GM12874 (cell line): ENCODE data around the gene ENDOD1.

Experiments used
- TF ChIP-seq, protein P1 (sequence below): IDR thresholded peaks from 2 replicates; pipeline ENCODE4 v1.5.1; 2011; ENCODE audit warnings: low read depth, mild to moderate bottlenecking, control low read depth, low read length, moderate library complexity; ENCODE audit not compliant: insufficient read depth

ENDOD1 gene

DNA sequence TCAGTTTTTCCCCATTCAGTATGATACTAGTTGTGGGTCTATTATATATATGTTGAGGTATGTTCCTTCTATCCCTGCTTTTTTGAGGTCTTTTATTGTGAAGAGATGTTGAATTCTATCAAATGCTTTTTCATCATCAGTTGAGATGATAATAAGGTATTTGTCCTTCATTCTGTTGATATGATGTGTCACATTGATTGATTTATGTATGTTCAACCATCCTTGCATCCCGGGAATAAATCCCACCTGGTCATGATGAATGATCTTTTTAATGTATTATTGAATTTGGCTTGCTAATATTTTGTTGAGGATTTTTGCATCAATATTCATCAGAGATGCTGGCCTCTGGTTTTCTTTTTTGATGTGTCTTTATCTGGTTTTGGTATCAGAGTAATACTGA, 26.0 kb downstream of the ENDOD1 start:
- TF ChIP-seq, protein P1, sequence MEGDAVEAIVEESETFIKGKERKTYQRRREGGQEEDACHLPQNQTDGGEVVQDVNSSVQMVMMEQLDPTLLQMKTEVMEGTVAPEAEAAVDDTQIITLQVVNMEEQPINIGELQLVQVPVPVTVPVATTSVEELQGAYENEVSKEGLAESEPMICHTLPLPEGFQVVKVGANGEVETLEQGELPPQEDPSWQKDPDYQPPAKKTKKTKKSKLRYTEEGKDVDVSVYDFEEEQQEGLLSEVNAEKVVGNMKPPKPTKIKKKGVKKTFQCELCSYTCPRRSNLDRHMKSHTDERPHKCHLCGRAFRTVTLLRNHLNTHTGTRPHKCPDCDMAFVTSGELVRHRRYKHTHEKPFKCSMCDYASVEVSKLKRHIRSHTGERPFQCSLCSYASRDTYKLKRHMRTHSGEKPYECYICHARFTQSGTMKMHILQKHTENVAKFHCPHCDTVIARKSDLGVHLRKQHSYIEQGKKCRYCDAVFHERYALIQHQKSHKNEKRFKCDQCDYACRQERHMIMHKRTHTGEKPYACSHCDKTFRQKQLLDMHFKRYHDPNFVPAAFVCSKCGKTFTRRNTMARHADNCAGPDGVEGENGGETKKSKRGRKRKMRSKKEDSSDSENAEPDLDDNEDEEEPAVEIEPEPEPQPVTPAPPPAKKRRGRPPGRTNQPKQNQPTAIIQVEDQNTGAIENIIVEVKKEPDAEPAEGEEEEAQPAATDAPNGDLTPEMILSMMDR, result no peak

DNA sequence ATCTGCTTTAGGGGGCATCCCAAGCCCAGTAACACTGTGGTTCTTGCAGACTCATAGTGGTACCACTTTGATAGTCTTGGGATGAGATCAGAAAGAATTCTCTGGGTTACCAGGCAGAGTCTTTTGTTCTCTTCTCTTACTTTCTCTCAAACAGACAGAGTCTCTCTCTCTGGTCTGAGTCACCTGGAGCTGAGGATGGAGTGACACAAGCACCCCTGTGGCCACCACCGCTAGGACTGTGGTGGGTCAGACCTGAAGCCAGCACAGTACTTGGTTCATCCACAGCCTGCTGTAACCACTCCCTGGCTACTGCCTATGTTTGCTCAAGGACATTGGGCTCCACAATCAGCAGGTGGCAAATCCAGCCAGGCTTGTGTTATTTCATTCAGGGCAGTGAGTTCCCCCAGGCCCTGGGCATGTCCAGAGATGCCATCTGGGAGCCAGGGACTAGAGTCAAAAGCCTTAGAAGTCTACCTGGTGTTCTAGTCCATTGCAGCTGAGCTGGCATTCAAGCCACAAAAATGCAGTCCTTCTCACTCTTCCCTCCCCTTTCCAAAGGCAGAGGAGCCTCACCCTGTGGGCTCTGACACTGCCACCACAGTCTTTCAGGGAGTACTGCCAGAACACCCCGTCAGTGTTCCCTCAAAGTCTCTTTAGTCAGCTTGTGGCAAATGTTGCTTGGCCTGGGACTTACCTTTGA, 29.9 kb downstream of the ENDOD1 start:
- TF ChIP-seq, protein P1, result no peak

DNA sequence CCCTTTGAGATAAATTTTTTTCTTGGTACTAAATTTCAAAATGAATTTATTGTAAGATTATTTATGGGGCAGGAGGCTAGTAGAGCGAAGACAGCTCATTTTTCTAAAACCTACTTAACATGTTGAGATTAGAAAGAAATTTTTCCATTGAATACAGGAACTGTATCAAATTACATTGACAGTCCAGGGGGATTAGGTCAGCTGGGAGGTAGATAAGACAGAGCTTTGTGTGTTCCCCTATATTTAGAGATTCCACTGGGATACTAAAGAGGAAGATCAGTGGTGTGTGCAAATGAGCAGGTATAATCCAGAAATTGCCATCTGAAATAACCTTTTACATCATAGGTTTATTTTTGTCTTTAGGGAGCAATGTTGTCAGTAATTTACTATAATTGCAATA, 32.1 kb downstream of the ENDOD1 start:
- TF ChIP-seq, protein P1, result no peak

DNA sequence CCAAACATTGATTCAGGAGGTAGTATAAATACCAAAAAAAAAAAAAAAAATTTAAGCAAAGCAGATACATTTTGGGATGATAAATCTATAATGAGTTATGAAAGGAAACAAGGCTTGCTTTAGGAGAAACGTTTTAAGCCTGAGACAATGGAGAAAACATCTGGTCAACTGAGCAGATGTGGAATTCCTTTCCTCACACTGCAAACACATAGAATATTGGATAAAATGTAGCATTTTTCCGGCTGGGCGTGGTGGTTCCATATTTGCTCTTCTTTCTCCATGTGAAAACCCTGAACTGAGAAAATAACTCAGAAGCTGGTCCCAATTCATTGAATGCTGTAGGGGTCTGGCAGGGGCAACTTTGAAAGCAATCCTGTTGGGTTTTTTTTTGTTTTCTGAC, 33.9 kb downstream of the ENDOD1 start:
- TF ChIP-seq, protein P1, result no peak

DNA sequence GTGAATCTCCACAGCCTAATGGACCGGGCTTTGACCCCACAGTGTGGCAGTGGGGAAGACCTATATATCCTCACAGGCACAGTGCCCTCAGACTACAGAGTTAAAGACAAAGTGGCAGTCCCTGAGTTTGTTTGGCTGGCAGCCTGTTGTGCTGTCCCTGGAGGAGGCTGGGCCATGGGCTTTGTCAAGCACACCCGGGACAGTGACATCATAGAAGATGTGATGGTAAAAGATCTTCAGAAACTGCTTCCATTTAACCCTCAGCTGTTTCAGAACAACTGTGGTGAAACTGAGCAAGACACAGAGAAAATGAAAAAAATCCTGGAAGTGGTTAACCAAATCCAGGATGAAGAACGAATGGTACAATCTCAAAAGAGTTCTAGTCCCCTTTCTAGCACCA, 39.0 kb downstream of the ENDOD1 start:
- TF ChIP-seq, protein P1, result no peak

DNA sequence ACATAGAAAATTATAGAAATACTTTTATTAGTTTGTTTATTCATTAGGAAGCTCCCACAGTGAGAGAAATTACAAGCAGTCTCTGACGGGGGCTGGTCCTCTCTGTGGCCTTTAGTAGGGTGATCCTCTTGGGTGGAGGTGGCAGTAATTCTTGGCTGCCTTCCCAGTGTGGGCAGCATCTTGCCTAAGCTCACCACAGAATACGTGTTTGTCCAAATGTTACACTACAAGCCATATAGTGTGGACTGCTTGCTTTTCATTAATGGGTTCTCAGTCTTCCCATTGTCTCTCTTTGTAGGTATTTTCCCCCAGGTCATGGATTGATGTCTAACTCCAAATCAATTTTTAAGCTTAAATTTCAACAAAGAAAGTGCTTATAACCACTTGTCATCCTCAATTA, 43.3 kb downstream of the ENDOD1 start:
- TF ChIP-seq, protein P1, result no peak

DNA sequence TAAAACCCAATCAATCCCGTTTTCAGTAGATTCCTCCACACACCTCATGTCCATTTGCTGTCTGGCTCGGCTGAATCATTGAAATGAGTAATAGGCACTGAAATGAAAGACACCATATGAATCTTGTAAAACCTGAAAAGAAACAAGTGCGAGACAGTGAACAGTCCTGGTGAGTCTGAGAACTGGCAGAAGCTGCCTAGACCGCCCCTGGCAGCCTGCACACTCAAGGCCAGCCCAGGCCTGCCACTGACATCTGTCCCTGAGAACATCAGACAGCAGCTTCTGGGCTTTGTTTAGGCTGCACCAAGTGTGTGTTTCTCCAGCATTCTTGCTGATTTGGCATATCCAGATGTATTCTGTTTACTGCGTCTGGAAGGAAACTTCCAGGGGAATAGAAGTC, 44.8 kb downstream of the ENDOD1 start:
- TF ChIP-seq, protein P1, result no peak
